HG02973 (cell line): ENCODE results near the gene LYRM9.
"Not testable (repeated sequence)": the region's sequence is repeated elsewhere in the genome, so short reads cannot be mapped to it uniquely, and the experiment has no call there.

Source experiments
- ATAC-seq: cut with Tn5 transposase; IDR thresholded peaks from one replicate; pipeline ENCODE4 v1.9.1; 2021; ENCODE audit warnings: moderate library complexity; ENCODE audit not compliant: unreplicated experiment

Gene LYRM9

DNA sequence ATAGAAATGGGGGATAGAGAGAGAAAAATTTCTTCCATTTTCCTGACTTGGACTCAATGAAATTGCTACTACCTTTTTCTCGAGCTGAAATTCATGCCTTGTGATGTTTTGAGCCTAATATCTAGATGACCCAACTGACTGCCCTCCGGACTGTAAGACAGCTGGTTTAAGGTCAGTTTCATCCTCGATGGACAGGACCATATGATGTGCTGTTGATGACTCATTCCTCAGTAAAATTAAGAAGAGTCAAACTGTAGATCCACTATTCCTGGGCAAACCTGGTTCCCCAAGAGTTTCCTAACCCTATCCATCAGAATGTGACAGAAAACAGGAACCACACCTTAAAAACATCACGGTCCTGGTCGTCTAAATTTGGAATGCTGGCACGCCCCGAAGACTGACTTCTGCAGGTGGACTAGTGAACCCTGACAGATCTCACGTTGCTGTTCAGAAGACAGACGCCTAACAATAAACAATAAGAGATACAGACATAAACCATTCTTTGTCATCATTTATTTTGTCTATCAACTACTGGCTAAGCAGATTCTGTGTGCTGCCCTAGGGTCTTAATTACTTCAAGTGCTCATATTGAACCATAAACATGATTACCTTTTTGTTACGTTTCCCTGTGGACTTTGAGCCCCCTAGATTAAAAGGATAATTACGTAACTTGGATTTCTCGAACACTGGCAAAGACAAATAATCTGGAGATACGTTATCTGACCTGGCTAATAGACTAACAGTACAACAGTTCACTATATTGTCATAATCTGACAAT is 47.7 kb downstream of the LYRM9 start:
- no peak for ATAC-seq

DNA sequence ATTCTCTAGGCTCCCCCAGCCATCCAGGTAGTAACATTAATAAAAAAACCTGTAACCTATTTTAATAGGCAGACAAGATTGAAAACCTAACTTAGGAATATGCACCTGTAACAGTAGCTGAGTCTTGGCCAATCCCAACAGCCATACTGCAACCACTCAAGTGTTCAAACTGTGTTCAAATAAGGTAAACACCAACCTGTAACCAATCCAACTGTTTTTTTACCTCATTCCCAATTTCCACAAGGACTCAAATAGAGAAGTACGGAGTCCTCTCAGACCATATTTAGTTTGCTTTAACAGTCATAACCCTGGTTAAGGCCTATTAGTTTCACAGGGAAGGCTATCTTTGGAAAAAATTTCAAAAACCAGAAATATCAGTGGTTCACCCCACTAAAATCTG is 52.5 kb downstream of the LYRM9 start:
- no peak for ATAC-seq

DNA sequence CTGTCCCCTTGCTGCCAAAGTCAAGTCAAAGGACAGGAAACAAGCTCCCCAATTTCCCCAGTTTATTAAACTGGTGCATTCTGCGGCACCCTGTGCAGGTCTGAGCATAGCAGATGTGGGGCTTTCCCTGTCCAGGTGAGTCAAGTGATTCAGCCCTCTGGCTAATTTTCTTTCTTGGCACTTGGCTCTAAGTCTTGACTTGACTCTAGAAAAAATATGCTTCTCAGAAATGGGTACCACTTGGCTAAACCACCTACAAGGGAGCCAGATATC is 52.8 kb downstream of the LYRM9 start:
- not testable (repeated sequence) for ATAC-seq

GRCh38 chr17:27839571-27840405 is 53.4 kb downstream of the LYRM9 start:
- ATAC-seq: not testable (repeated sequence)

DNA sequence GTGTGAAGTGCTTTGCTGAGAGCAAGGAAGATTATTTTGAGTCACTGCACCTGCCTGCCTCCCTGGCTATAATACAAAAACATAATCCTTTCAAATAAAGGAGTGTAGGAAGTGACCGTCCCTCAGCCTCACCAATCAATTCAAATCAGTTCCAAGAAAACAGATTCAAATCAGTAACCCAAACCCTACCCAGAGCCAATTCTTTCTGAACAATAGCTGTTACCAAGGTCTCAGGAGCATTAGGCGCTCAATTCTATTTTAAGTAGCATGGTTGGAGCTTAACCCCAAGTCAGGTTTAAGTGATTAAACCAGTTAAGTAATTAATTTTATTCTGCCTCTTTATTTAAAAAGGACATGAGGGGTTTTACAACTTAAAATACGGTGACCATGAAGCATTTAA is 54.6 kb downstream of the LYRM9 start:
- not testable (repeated sequence) for ATAC-seq

DNA sequence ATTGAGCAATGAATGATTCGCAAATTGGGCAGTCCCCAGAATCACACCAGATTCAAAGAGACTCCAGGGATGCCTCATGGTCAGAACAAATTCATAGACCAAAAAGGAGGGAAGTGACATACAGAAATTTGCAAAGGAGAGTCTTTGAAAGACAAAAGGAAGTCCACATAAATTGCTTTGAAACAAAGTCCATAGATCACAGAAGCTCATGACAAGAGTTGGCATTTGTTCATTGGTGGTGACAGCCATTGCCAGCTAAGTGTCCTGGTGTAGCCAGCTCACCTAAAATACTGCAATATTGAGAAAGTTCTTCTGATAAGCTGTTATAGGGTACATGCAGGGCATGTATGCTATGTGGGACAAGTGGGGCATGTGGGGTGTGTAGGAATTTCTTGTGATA is 55.4 kb downstream of the LYRM9 start:
- ATAC-seq: not testable (repeated sequence)

- ATAC-seq: no peak
Measured at GRCh38 chr17:27836651-27837050, 56.5 kb downstream of the LYRM9 start.

- ATAC-seq: no peak
Measured at GRCh38 chr17:27834571-27834970, 58.6 kb downstream of the LYRM9 start.

DNA sequence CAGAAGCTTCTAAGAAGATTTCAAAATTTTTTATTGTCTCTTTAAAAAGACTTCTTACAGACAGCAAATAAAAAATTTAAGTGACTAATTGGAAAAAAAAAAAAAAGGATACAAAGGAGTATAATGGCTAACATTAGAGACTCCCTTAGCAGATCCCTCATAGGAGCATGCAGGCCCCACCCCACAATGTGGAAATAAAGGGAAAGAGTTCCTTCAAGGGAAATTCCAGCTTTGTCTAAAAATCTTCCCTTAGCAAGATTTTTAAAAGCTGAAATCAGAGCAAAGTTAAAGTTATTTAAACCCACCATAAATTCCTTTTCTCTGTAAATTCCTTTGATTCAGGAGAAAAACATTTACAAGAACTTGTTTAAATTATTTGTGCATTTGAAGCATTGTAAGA is 60.3 kb downstream of the LYRM9 start:
- ATAC-seq: no peak

GRCh38 chr17:27829888-27830287 is 63.3 kb downstream of the LYRM9 start:
- ATAC-seq: not testable (repeated sequence)

DNA sequence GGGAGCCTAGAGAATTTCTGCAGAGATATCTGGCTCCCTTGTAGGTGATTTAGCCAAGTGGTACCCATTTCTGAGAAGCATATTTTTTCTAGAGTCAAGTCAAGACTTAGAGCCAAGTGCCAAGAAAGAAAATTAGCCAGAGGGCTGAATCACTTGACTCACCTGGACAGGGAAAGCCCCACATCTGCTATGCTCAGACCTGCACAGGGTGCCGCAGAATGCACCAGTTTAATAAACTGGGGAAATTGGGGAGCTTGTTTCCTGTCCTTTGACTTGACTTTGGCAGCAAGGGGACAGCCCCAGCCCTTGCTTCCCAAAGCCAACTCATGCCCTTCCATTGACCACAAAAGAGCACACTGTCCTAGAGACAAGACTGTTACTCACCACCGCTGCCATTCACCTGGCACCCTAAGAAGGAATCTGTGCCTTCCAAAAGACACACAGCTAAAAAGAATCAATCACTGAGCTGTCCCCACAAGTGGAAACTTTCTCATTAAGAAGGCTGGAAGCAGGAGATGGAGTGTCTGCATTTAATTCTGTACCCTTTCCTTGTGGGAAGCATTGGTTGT is 63.9 kb downstream of the LYRM9 start:
- not testable (repeated sequence) for ATAC-seq
